Stimulated activated CD8-positive, alpha-beta memory T cell treated with anti-CD3 and anti-CD28 coated beads, Interleukin-4, amount 100 ng/mL, for 48 hours (primary cell): ENCODE results near the gene KCNIP3.
"Not testable (repeated sequence)": the region's sequence is repeated elsewhere in the genome, so short reads cannot be mapped to it uniquely, and the experiment has no call there.

ENCODE experiments used
- DNase-seq: peaks from one replicate; pipeline ENCODE4 v3.0.0-alpha.2; 2020

The KCNIP3 gene

GRCh38 chr2:95374029-95374428, 76.9 kb downstream of the KCNIP3 start:
- DNase-seq, result no peak

DNA sequence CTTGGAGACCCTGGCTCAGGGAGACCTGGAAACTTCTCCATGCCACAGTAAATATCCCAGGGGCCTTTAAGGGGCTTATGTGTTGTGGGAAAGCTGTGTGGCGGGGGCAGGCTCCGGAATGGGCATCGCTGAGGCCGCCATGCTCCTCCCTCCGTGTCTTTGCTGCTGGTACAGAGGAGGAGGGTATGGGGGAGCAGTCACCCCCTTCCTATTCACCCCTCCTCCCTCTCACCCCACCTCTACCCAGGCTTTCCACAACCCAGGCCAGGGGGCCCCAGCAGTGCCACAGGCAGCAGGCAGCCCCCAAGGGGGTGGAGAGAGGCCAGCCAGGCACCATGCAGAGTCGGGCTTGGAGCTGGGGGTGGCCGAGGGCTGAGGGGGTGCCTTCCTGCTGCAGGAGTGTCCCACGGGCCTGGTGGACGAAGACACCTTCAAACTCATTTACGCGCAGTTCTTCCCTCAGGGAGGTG, 77.3 kb downstream of the KCNIP3 start:
- no peak for DNase-seq

GRCh38 chr2:95374921-95375471, 77.8 kb downstream of the KCNIP3 start:
- DNase-seq, result no peak

DNA sequence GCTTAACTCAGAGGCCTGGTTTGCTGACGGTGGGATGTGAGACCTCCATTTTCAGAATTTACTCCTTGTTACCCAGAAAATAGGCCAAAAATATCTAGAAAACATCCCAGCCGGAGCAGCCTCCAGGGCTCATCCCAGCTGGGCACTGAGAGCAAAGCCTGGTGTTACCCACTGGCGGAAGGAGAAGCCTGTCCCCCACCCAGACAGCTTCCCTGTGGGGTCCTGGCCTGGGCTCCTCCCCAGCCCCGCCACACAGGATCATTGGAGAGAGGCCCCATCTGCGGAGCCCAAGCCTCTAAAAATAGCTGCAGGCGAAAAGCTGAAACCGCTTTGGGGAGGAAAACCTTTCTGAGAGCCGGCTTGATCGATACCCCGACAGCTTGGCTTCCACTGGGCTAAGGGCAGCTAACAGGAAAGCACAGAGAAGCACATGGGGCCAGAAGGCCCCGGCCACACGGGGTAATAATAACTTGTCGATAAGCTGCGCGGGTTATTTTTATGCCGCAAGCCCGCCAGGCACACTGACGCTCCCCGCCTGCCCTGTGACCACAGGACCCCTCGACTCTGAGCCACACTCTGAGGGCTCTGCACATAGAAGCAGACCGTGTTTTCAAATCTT, 78.5 kb downstream of the KCNIP3 start:
- no peak for DNase-seq

DNA sequence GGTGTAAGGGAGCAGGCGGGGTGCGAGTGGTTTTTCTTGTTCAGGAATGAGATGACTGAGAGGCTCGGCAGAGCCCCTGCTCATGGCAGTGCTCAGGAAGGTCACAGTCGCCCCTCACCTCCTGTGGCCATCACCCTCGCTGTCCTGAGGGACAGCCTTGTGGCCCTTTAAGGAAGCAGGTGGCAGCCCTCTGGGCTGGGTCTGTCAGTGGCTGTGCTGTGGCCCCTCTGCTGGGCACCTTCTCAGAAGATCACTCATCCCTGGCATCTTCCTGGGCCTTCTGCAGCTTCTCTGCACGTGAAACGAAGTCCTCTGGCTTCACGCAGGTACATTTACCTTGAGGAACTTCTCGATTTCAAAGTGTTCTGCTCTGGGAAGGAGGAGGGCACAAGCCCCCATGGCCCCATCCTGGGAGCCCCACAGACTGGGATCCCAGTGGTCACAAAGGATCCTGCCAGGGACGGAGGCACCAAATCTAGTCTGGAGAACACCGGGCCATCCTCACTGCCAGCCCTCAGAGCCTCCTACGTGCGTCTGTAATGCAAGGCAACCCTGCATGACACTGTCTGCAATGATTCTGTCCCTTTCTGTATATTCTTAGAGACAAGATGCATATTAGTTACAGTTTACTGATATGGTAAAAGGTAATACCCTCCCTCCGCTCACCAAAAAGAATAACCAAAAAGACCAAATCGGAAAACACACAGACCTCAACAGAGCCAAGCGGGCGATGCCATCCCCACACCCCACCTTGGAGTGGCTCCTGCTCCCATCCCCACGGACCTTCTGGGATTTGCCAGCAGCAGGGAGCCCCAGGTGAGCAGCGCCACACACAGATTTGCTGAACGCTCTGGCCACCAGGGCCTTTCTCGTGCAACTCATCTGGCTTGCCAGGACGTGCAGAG, 79.4 kb downstream of the KCNIP3 start:
- DNase-seq, result no peak

DNA sequence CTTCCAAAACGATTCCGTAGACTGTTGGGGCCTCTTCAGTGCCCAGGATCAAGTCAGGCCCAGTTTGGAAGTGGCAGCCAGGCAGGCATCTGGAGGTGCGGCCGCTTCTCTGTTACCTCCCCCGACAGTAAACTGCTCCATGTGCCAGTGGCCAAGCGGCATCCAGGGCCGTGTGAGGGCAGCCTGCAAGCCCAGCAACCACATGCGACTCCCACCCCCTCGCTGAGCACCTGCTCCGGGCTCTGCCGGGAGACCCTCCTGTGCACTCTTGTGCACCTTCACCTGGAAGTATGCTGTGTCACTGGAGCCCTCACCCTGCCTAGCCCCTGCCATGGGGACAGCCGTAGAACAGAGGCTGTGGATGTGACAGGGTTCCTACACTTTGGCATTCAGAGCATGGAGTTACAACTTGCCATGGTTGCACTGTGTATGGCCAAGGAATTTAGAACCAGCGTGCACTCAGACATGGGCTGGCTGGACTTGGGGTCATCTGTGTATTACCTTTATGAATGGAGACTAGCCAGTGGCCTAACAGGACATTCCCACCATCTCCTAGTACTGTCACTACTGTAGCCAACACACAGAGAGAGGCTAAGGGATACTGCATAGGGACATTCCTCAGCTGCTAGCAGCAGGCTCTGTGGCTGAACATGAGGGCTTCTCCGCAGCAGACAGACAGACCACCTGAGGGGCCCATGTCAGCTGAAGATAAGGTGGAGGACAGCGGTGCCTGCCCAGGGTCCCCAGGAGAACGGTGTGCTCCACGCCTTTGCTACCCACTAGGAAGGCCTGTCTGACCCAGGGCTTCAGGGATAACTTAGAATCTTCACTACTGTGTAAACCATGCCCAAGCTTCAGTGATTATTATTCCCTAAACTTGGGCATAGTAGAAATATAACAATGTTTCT, 80.3 kb downstream of the KCNIP3 start:
- no peak for DNase-seq

DNA sequence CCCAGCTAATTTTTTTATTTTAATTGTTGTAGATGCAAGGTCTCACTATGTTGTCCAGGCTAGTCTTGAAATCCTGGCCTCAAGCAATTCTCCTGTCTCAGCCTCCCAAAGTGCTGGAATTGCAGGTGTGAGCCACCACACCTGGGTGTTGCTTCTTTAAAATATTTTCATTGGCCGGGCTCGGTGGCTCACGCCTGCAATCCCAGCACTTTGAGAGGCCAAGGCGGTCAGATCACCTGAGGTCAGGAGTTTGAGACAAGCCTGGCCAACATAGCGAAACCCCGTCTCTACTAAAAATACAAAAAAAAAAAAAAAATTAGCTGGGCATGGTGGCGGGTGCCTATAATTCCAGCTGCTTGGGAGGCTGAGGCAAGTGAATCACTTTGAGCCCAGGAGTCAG, 81.1 kb downstream of the KCNIP3 start:
- DNase-seq, result not testable (repeated sequence)

DNA sequence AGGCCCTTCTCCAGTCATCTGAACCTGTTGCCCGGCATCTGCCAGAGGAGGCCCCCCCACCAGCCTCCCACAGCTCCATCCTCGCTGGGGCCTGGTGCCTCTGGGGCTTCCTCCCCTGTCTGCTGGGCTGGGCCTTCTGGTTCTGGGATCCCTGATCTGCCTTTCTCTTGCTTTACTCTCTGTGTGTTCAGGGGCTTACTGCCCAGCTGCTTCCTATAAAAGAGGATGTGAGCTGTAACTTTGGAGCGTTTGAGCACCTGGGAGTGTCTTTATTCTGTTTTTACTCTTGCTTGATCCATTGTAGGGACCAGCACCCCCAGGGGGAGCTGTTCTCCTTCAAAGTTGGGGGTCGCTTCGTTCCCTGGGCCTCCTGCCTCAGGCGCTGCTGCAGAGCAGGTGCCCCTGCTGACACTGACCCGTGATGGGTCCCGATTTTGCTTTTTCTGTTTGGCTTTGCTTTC, 82.3 kb downstream of the KCNIP3 start:
- peak; percentile 34 for DNase-seq

DNA sequence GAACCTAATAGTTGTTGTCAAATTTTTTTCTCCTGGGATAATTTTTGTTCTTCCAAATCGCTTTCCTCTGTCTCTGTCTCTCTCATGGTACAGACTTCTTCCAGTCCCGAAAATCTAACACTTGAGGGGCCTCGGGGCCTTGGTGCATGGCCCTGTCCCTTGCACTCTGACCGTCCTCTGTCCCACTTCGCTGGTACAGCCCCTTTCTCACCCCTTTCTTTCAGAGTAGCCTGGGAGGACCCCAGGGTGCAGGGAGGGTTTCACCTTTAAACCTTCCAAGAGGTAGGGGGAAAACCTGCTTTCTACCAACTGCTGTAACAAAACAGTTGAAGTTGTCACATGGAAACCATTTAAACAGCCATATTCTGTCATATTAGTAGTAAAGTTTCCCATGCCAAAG, 83.1 kb downstream of the KCNIP3 start:
- no peak for DNase-seq

DNA sequence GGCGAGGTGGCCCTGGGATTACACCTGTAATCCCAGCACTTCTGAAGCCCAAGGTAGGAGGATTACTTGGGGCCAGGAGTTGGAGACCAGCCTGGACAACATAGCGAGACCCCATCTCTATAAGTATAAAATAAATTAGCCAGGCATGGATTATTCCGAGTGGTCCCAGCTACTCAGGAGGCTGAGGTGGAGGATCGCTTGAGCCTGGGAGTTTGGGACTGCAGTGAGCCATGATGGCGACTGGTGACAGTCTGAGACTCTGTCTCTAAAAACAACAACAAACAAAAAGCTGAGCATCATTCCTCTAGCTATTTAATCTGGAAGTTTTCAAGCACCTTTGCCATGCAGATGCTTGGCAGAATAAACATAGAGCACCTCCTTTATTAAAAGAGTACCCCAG, 83.6 kb downstream of the KCNIP3 start:
- no peak for DNase-seq

DNA sequence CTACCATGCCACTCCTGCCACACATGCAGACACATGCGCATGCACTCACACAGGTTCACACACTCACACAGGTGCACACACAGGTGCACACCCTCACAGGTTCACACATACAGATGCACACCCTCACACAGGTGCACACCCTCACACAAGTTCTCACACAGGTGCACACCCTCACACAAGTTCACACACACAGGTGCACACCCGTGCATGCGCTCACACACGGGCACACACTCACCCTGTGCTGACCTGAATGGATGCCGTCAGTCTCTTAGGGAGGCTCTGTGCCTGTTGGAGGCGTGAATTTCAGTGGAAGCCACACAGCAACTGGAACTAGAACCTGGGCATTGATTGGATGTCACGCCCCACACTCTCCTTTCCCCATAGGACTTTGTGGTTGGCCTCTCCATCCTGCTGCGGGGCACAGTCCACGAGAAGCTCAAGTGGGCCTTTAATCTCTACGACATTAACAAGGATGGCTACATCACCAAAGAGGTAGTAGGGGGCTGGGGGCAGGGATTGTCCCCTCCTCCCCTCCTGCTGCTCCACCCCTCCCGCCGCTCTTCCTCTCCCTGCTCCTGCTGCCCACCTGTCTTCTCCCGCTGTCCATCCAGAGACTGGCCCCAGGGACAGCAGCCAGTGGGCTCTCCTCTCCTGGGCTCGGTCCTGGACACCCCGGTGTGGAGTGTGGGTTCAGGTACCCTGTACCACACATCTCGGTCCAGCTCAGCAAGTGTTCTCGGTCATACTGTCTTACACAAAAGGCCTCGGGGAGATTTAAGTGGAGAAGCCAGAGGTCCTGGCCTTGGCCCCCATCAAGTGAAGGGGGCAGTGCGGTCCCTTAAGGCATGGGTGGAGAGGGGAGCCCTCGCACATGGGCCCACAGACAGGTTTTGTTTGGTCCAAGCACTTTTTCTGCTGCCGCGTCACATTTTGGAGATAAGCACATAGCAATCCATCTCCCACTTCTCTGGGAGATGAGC, 84.4 kb downstream of the KCNIP3 start:
- no peak for DNase-seq

DNA sequence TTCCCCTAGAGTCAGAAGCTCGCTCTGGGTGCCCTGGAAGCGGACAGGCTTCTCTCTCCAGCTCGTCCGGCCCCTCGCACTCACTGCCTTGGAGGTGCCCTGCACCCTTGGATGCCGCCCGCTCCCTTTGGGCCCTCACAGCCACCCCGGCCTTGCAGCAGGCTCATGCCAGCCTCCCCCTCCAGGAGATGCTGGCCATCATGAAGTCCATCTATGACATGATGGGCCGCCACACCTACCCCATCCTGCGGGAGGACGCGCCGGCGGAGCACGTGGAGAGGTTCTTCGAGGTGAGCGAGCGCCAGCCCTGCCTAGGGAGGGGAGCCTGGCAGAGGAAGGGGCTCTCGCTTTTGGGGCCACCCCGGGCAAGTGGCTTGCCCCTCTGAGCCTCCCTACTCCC, 85.0 kb downstream of the KCNIP3 start:
- DNase-seq, result no peak

- peak; percentile 8 for DNase-seq
Observed at GRCh38 chr2:95382686-95383634, 85.8 kb downstream of the KCNIP3 start.

GRCh38 chr2:95383635-95384027, 86.5 kb downstream of the KCNIP3 start:
- peak; percentile 10 for DNase-seq

DNA sequence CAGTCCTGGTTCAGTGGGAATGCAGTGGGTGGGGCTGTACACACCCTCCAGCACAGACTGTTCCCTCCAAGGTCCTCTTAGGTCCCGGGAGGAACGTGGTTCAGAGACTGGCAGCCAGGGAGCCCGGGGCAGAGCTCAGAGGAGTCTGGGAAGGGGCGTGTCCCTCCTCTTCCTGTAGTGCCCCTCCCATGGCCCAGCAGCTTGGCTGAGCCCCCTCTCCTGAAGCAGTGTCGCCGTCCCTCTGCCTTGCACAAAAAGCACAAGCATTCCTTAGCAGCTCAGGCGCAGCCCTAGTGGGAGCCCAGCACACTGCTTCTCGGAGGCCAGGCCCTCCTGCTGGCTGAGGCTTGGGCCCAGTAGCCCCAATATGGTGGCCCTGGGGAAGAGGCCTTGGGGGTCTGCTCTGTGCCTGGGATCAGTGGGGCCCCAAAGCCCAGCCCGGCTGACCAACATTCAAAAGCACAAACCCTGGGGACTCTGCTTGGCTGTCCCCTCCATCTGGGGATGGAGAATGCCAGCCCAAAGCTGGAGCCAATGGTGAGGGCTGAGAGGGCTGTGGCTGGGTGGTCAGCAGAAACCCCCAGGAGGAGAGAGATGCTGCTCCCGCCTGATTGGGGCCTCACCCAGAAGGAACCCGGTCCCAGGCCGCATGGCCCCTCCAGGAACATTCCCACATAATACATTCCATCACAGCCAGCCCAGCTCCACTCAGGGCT, 87.9 kb downstream of the KCNIP3 start:
- DNase-seq, result no peak

GRCh38 chr2:95385570-95385984, 88.4 kb downstream of the KCNIP3 start:
- DNase-seq, result no peak

GRCh38 chr2:95386031-95386430, 88.9 kb downstream of the KCNIP3 start:
- no peak for DNase-seq

DNA sequence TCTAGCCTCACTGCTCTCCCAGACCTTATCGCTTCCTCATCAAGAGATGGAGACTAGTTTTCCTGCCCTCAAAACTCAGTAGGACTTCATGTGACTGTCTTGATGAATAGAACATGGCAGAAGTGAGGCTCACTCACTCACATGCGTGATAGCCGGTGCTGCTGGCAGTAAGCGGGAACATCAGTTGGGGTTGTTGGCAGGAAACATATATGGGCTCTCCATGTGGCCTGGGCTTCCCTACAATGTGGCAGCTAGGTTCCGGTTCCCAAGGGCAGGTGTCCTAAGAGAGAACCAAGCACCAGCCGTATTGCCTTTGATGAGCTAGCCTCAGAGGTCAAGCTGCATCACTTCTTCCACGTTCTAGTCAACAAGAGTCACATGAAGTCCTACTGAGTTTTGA, 90.2 kb downstream of the KCNIP3 start:
- DNase-seq, result no peak

- no peak for DNase-seq
Observed at GRCh38 chr2:95388091-95388692, 91.0 kb downstream of the KCNIP3 start.
